ENCODE results near the gene GAL3ST3. TPM values are rescaled to one million over a fixed set of nuclear protein-coding genes. Genes with fewer than 3 reads are reported as not detected.

The GAL3ST3 gene
- polyA plus RNA-seq, 1 donor (not counting 4 experiments of a cell fraction or from before 2014, with no cell fraction given) = not detected

DNA sequence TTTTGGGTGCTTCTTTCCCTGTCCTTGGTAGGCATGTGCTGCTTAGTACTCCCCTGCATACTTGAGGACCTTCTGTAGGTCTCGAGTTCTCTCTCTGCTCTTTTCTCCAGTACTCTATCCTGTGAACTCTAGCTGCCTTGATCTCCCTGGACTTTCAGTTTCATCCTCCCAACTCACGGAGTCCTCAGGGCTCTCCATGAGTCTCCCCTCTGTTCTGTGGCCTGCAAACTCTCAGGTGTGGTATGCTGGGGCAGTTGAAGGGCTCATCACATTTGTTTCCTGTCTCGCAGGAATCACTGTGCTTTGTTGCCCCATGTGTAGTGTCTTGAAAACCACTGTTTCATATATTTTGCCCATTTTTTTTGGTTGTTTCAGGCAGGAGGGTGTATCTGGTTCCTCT lies 17.8 kb upstream of the GAL3ST3 start:
- Histone ChIP-seq H2AFZ (ENCODE audit: control insufficient read depth, low read length) (no peak overlapping the region), H3K9ac (ENCODE audit: control insufficient read depth, extremely low read depth, insufficient read depth, low read length) (no peak overlapping the region), H3K79me2 (ENCODE audit: control insufficient read depth, insufficient read depth, low read length) (peaks cover 25% of the 10 kb centered on the region), H4K20me1 (ENCODE audit: control insufficient read depth, extremely low read depth, insufficient read depth, low read length) (peaks cover 11% of the 10 kb centered on the region), H3K4me2 (ENCODE audit: control insufficient read depth, extremely low read depth, insufficient read depth, low read depth, low read length) (no peak overlapping the region), H3K36me3 (ENCODE audit: control insufficient read depth in 2 of 2, extremely low read depth in 1 of 2, insufficient read depth in 2 of 2, low read length in 2 of 2) (peaks cover 40 to 52% of the 10 kb centered on the region in 2 experiments), H3K9me1 (ENCODE audit: control insufficient read depth, extremely low read depth, insufficient read depth, low read length) (no peaks in the 10 kb centered on the region), H3K27ac (ENCODE audit: control insufficient read depth, insufficient read depth, low read length) (no peak overlapping the region), H3K9me3 (ENCODE audit: control insufficient read depth, low read depth, low read length) (no peaks in the 10 kb centered on the region), H3K27me3 (ENCODE audit: control insufficient read depth, extremely low read depth, insufficient read depth, low read length) (no peaks in the 10 kb centered on the region), H3K4me1 (ENCODE audit: control insufficient read depth, extremely low read depth, insufficient read depth, low read length) (peaks cover 18% of the 10 kb centered on the region), H3K4me3 (ENCODE audit: control insufficient read depth in 2 of 3, extremely low read depth in 1 of 3, insufficient read depth in 2 of 3, low read depth in 1 of 3, low read length in 3 of 3) (no peak overlapping the region)
- no peak for DNase-seq (ENCODE audit: low read depth, low spot score)
- FAIRE-seq = no peak
- dilution Hi-C loops (cut with MboI; ENCODE audit: extremely low pct_ligation_motif_present, low sequenced_read_pairs) = no loop called here
- TF ChIP-seq, protein P1, sequence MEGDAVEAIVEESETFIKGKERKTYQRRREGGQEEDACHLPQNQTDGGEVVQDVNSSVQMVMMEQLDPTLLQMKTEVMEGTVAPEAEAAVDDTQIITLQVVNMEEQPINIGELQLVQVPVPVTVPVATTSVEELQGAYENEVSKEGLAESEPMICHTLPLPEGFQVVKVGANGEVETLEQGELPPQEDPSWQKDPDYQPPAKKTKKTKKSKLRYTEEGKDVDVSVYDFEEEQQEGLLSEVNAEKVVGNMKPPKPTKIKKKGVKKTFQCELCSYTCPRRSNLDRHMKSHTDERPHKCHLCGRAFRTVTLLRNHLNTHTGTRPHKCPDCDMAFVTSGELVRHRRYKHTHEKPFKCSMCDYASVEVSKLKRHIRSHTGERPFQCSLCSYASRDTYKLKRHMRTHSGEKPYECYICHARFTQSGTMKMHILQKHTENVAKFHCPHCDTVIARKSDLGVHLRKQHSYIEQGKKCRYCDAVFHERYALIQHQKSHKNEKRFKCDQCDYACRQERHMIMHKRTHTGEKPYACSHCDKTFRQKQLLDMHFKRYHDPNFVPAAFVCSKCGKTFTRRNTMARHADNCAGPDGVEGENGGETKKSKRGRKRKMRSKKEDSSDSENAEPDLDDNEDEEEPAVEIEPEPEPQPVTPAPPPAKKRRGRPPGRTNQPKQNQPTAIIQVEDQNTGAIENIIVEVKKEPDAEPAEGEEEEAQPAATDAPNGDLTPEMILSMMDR (optimal IDR thresholded peaks at IDR 0.05 in 1 of 3, IDR thresholded peaks at IDR 0.05 in 1 of 3, conservative IDR thresholded peaks at IDR 0.05 in 1 of 3; ENCODE audit: extremely low read depth in 1 of 3, insufficient read depth in 2 of 3, low read length in 3 of 3) = no peak
- no peak for TF ChIP-seq EZH2 (IDR thresholded peaks at IDR 0.05; ENCODE audit: low read length)

GRCh38 chr11:66064571-66064970 lies 15.6 kb upstream of the GAL3ST3 start:
- peaks cover 23% of the 10 kb centered on the region for H3K4me1 ChIP-seq (ENCODE audit: control insufficient read depth, extremely low read depth, insufficient read depth, low read length)
- peaks cover 15% of the 10 kb centered on the region for H3K79me2 ChIP-seq (ENCODE audit: control insufficient read depth, insufficient read depth, low read length)
- no peak overlapping the region for H3K9ac ChIP-seq (ENCODE audit: control insufficient read depth, extremely low read depth, insufficient read depth, low read length)
- H3K4me3 ChIP-seq (ENCODE audit: control insufficient read depth in 2 of 3, extremely low read depth in 1 of 3, insufficient read depth in 2 of 3, low read depth in 1 of 3, low read length in 3 of 3) = no peak overlapping the region
- peaks cover 51 to 71% of the 10 kb centered on the region in 2 experiments for H3K36me3 ChIP-seq (ENCODE audit: control insufficient read depth in 2 of 2, extremely low read depth in 1 of 2, insufficient read depth in 2 of 2, low read length in 2 of 2)
- peaks cover 11% of the 10 kb centered on the region for H4K20me1 ChIP-seq (ENCODE audit: control insufficient read depth, extremely low read depth, insufficient read depth, low read length)
- FAIRE-seq (no peak), DNase-seq (ENCODE audit: low read depth, low spot score) (no peak)
- H3K9me1 ChIP-seq (ENCODE audit: control insufficient read depth, extremely low read depth, insufficient read depth, low read length) = peaks cover 3% of the 10 kb centered on the region
- dilution Hi-C loops (cut with MboI; ENCODE audit: extremely low pct_ligation_motif_present, low sequenced_read_pairs) = no loop called here
- no peak overlapping the region for H2AFZ ChIP-seq (ENCODE audit: control insufficient read depth, low read length)
- TF ChIP-seq, protein P1 (optimal IDR thresholded peaks at IDR 0.05 in 1 of 3, IDR thresholded peaks at IDR 0.05 in 1 of 3, conservative IDR thresholded peaks at IDR 0.05 in 1 of 3; ENCODE audit: extremely low read depth in 1 of 3, insufficient read depth in 2 of 3, low read length in 3 of 3) = no peak
- TF ChIP-seq EZH2 (IDR thresholded peaks at IDR 0.05; ENCODE audit: low read length) = no peak
- H3K4me2 ChIP-seq (ENCODE audit: control insufficient read depth, extremely low read depth, insufficient read depth, low read depth, low read length) = no peak overlapping the region
- no peaks in the 10 kb centered on the region for H3K9me3 ChIP-seq (ENCODE audit: control insufficient read depth, low read depth, low read length)
- H3K27me3 ChIP-seq (ENCODE audit: control insufficient read depth, extremely low read depth, insufficient read depth, low read length) = no peaks in the 10 kb centered on the region
- no peak overlapping the region for H3K27ac ChIP-seq (ENCODE audit: control insufficient read depth, insufficient read depth, low read length)

Measured in keratinocyte (primary cell).